ENCODE data around the gene PFKL. TPM values are rescaled to one million over a fixed set of nuclear protein-coding genes. Genes with fewer than 3 reads are reported as not detected.
"Not testable (repeated sequence)": the region's sequence is repeated elsewhere in the genome, so short reads cannot be mapped to it uniquely, and the experiment has no call there.

Gene PFKL
- total RNA-seq, 5 donors from 2014 or later (not counting 1 experiment from before 2014, with no cell fraction given): 125 to 200 (median 162) TPM

DNA sequence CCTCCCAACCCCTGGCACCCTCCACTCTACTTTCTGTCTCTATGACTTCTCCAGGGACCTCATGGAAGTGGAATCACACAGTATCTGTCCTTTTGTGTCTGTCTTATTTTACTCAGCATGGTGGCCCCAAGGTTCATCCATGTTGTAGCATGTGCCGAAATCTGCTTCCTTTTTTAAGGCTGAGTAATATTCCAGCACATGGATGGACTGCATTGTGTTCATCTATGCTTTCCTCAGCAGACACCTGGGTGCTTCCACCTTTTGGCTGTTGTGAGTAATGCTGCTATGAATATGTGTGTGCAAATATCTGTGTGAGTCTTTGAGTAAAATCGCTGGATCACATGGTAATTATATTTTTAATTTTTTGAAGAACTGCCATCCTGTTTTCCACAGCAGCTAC lies 1.6 kb upstream of the PFKL start:
- H3K9me3 ChIP-seq: no peaks in the 10 kb centered on the region
- H3K9me3 Mint-ChIP-seq: no peaks in the 10 kb centered on the region
- H3K27me3 Mint-ChIP-seq: no peaks in the 10 kb centered on the region
- no peaks in the 10 kb centered on the region for H3K36me3 ChIP-seq (ENCODE audit: control insufficient read depth in 2 of 2, extremely low read depth in 1 of 2, insufficient read depth in 1 of 2, low read length in 1 of 2)
- peak overlapping the region; percentile 67 to 74 for H3K27ac Mint-ChIP-seq
- peaks cover 52 to 62% (median 53%) of the 10 kb centered on the region in 3 donors for H3K4me1 Mint-ChIP-seq
- H3K4me1 ChIP-seq (ENCODE audit: control insufficient read depth in 1 of 2, extremely low read depth in 1 of 2, insufficient read depth in 2 of 2, low read length in 2 of 2): peaks cover 11 to 84% of the 10 kb centered on the region in 2 experiments
- peak overlapping the region; percentile 31 to 81 (median 51) for H3K4me3 Mint-ChIP-seq
- peak in 1 of 35 experiments; percentile 41 for DNase-seq
- ChIA-PET CTCF (interaction anchor here (0.7 kb wide), 3 partner anchors 10 to 220 kb away, joined by 3 read pairs; no protein-coding TSS in a partner anchor), POLR2A (no interaction called here)
- H3K27ac ChIP-seq (ENCODE audit: low read length): peak overlapping the region; percentile 44
- no peak overlapping the region for H3K4me3 ChIP-seq (ENCODE audit: control insufficient read depth in 1 of 2, extremely low read depth in 1 of 2, low read length in 1 of 2)
- WGBS (ENCODE audit: insufficient coverage): 100% methylated on average over 1 of the region's 2 CpGs
- no peaks in the 10 kb centered on the region for H3K27me3 ChIP-seq (replicated peaks in 1 of 2; ENCODE audit: control insufficient read depth in 2 of 2, extremely low read depth in 1 of 2, insufficient read depth in 2 of 2, low read length in 1 of 2)
- no peak for ATAC-seq (replicated peaks in 1 of 4)
- no peaks in the 10 kb centered on the region for H3K36me3 Mint-ChIP-seq

DNA sequence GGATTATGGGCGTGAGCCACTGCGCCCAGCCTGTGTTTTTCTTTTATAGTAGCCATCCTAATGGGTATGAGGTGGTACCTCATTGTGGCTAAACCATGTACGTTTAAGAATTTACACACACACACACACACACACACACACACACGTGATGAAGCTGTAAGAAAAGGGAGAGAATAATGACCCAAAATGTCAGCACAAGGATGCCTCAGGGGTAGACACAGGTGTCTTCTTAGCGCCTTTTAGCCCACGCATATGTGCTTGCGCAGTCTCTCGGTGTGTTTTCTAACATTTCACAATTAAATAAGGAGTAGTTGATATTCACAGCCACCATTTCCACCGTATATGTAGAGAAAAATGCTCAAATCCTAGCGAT lies 782 bp upstream of the PFKL start:
- H3K27ac Mint-ChIP-seq: peak overlapping the region; percentile 92 to 94

DNA sequence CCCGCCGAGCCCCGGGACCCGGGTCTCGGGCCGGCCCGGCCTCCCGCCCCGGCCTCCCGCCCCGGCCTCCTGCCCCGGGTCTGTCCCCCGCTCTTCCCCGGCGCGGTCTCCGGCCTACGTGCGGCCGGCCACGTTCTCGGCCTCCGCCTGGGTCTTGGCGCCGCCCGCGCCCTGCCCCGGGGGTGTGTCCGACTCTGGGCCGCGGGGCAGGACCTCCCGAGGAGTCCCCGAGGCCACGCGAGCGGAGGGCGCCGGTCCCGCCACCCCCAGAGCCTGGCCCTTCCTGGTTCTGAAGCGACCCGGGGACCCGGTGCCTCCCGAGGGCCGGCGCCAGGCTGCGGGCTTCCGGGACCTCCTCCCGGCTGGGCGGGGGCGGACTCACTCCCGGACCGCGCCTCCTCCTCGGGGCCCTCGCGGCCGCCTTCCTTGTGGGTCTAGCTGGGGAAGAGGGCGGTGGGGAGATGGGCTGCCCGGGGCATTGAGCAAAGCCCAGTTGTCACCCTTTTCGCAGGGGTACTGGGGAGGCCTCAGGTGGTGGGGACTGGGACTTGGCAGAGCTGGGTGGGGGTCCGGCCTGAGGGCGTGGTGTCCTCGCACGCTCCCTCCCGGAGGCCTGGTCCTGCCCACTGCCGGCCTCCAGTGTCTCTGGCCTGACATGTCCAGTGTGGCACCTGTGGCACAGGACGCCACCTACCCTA lies 558 bp downstream of the PFKL start:
- no peaks in the 10 kb centered on the region for H3K36me3 Mint-ChIP-seq
- peaks cover 15 to 82% of the 10 kb centered on the region in 2 experiments for H3K4me1 ChIP-seq (ENCODE audit: control insufficient read depth in 1 of 2, extremely low read depth in 1 of 2, insufficient read depth in 2 of 2, low read length in 2 of 2)

More for the DNA sequence above, 782 bp upstream of the PFKL start:
- H3K36me3 ChIP-seq (ENCODE audit: control insufficient read depth in 2 of 2, extremely low read depth in 1 of 2, insufficient read depth in 1 of 2, low read length in 1 of 2): no peaks in the 10 kb centered on the region
- CTCF ChIA-PET: no interaction called here
- H3K27ac ChIP-seq (ENCODE audit: low read length): peak overlapping the region; percentile 55
- peaks cover 15 to 84% of the 10 kb centered on the region in 2 experiments for H3K4me1 ChIP-seq (ENCODE audit: control insufficient read depth in 1 of 2, extremely low read depth in 1 of 2, insufficient read depth in 2 of 2, low read length in 2 of 2)
- POLR2A ChIA-PET: no interaction called here
- peak in 1 of 35 experiments; percentile 16 for DNase-seq
- Mint-ChIP-seq H3K36me3 (no peaks in the 10 kb centered on the region), H3K9me3 (no peaks in the 10 kb centered on the region), H3K27me3 (no peaks in the 10 kb centered on the region), H3K4me1 (peaks cover 56 to 68% (median 60%) of the 10 kb centered on the region in 3 donors), H3K4me3 (peak overlapping the region; percentile 81 to 90 (median 85))
- ATAC-seq (replicated peaks in 1 of 4): peak in 1 of 4 experiments; percentile 1
- H3K27me3 ChIP-seq (replicated peaks in 1 of 2; ENCODE audit: control insufficient read depth in 2 of 2, extremely low read depth in 1 of 2, insufficient read depth in 2 of 2, low read length in 1 of 2): no peaks in the 10 kb centered on the region
- peak overlapping the region; percentile 43 to 74 for H3K4me3 ChIP-seq (ENCODE audit: control insufficient read depth in 1 of 2, extremely low read depth in 1 of 2, low read length in 1 of 2)
- WGBS (ENCODE audit: insufficient coverage): no CpG with 5 or more reads among the region's 10 CpGs
- H3K9me3 ChIP-seq: no peaks in the 10 kb centered on the region

DNA sequence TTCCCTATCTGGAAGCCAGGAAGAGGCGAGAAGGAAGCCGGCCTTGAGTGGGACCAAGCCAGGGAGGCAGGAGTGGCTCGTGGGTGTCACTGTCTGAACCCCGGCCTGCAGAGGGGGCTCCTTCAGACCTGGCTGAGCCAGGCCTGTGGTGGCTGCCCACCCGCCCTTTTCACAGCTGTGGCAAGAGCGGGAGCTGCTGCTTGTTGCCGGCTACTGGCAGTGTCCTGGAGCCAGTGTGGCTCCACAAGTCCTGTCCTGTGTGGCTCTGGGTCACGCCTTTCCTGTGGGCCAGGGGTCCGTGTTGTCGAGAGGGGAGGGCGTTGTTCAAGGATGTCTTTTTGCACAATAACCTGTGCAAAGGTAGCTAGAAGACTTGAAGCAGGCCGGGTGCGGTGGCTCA lies 1.3 kb downstream of the PFKL start:
- DNase-seq (no peak), ATAC-seq (replicated peaks in 1 of 4) (no peak)
- Mint-ChIP-seq H3K36me3 (no peaks in the 10 kb centered on the region), H3K4me1 (peaks cover 56 to 64% (median 58%) of the 10 kb centered on the region in 3 donors), H3K4me3 (peak overlapping the region; percentile 72 to 83 (median 82)), H3K9me3 (no peaks in the 10 kb centered on the region), H3K27me3 (no peaks in the 10 kb centered on the region), H3K27ac (peak overlapping the region; percentile 65 to 66)
- WGBS (ENCODE audit: insufficient coverage): 79% methylated on average over 6 of the region's 13 CpGs
- Histone ChIP-seq H3K4me1 (ENCODE audit: control insufficient read depth in 1 of 2, extremely low read depth in 1 of 2, insufficient read depth in 2 of 2, low read length in 2 of 2) (peaks cover 15 to 74% of the 10 kb centered on the region in 2 experiments), H3K27me3 (replicated peaks in 1 of 2; ENCODE audit: control insufficient read depth in 2 of 2, extremely low read depth in 1 of 2, insufficient read depth in 2 of 2, low read length in 1 of 2) (no peaks in the 10 kb centered on the region), H3K4me3 (ENCODE audit: control insufficient read depth in 1 of 2, extremely low read depth in 1 of 2, low read length in 1 of 2) (peak overlapping the region; percentile 55 to 59), H3K27ac (ENCODE audit: low read length) (peak overlapping the region; percentile 41), H3K9me3 (no peaks in the 10 kb centered on the region), H3K36me3 (ENCODE audit: control insufficient read depth in 2 of 2, extremely low read depth in 1 of 2, insufficient read depth in 1 of 2, low read length in 1 of 2) (no peaks in the 10 kb centered on the region)
- ChIA-PET POLR2A (no interaction called here), CTCF (no interaction called here)

More for the DNA sequence above, 558 bp downstream of the PFKL start:
- Mint-ChIP-seq H3K27me3 (no peaks in the 10 kb centered on the region), H3K4me3 (peak overlapping the region; percentile 72 to 83 (median 82)), H3K27ac (peak overlapping the region; percentile 65 to 66), H3K9me3 (no peaks in the 10 kb centered on the region), H3K4me1 (peaks cover 59 to 67% (median 60%) of the 10 kb centered on the region in 3 donors)
- Histone ChIP-seq H3K9me3 (no peaks in the 10 kb centered on the region), H3K27ac (ENCODE audit: low read length) (peak overlapping the region; percentile 41), H3K27me3 (replicated peaks in 1 of 2; ENCODE audit: control insufficient read depth in 2 of 2, extremely low read depth in 1 of 2, insufficient read depth in 2 of 2, low read length in 1 of 2) (no peaks in the 10 kb centered on the region), H3K4me3 (ENCODE audit: control insufficient read depth in 1 of 2, extremely low read depth in 1 of 2, low read length in 1 of 2) (peak overlapping the region; percentile 55 to 59), H3K36me3 (ENCODE audit: control insufficient read depth in 2 of 2, extremely low read depth in 1 of 2, insufficient read depth in 1 of 2, low read length in 1 of 2) (no peaks in the 10 kb centered on the region)
- ChIA-PET CTCF (no interaction called here), POLR2A (no interaction called here)
- DNase-seq: peak in 31 of 35 experiments; percentile 13 to 65 (median 36)
- 0% methylated on average over 48 of the region's 67 CpGs for WGBS (ENCODE audit: insufficient coverage)
- peak; percentile 42 to 69 (median 66) for ATAC-seq (replicated peaks in 1 of 4)

DNA sequence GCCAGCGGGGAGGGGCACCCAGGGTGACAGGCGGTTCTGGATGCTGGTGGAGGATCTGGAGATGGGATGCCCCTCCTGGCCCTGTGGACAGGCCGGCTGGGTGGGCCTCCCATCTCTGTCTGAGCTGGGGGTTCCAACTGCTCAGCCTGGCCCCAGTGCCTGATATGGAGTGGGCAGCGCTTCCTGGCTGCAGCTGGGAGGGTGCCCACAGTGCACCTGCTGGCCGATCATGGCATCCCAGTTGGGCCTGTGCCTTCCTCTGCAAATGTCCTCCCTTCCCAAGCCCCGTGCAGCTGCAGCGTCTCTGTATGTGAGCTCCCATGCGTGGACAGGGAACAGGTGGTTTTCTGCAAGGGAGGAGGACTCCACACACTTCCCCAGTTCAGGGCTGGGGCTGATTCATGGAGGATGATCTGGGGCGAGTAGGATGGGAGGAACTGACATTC lies 2.1 kb downstream of the PFKL start:
- Mint-ChIP-seq H3K27me3 (no peaks in the 10 kb centered on the region), H3K4me3 (peak overlapping the region; percentile 41 to 83 (median 61)), H3K9me3 (no peaks in the 10 kb centered on the region), H3K4me1 (peaks cover 56 to 66% (median 58%) of the 10 kb centered on the region in 3 donors), H3K27ac (peak overlapping the region; percentile 64 to 72), H3K36me3 (no peaks in the 10 kb centered on the region)
- DNase-seq (no peak), ATAC-seq (replicated peaks in 1 of 4) (no peak)
- POLR2A ChIA-PET: no interaction called here
- 95% methylated on average over 6 of the region's 9 CpGs for WGBS (ENCODE audit: insufficient coverage)
- Histone ChIP-seq H3K36me3 (ENCODE audit: control insufficient read depth in 2 of 2, extremely low read depth in 1 of 2, insufficient read depth in 1 of 2, low read length in 1 of 2) (peaks cover 2 to 8% of the 10 kb centered on the region in 2 donors), H3K4me1 (ENCODE audit: control insufficient read depth in 1 of 2, extremely low read depth in 1 of 2, insufficient read depth in 2 of 2, low read length in 2 of 2) (peaks cover 15 to 69% of the 10 kb centered on the region in 2 experiments), H3K4me3 (ENCODE audit: control insufficient read depth in 1 of 2, extremely low read depth in 1 of 2, low read length in 1 of 2) (no peak overlapping the region), H3K27me3 (replicated peaks in 1 of 2; ENCODE audit: control insufficient read depth in 2 of 2, extremely low read depth in 1 of 2, insufficient read depth in 2 of 2, low read length in 1 of 2) (no peaks in the 10 kb centered on the region), H3K27ac (ENCODE audit: low read length) (no peak overlapping the region), H3K9me3 (no peaks in the 10 kb centered on the region)
- CTCF ChIA-PET: no interaction called here

DNA sequence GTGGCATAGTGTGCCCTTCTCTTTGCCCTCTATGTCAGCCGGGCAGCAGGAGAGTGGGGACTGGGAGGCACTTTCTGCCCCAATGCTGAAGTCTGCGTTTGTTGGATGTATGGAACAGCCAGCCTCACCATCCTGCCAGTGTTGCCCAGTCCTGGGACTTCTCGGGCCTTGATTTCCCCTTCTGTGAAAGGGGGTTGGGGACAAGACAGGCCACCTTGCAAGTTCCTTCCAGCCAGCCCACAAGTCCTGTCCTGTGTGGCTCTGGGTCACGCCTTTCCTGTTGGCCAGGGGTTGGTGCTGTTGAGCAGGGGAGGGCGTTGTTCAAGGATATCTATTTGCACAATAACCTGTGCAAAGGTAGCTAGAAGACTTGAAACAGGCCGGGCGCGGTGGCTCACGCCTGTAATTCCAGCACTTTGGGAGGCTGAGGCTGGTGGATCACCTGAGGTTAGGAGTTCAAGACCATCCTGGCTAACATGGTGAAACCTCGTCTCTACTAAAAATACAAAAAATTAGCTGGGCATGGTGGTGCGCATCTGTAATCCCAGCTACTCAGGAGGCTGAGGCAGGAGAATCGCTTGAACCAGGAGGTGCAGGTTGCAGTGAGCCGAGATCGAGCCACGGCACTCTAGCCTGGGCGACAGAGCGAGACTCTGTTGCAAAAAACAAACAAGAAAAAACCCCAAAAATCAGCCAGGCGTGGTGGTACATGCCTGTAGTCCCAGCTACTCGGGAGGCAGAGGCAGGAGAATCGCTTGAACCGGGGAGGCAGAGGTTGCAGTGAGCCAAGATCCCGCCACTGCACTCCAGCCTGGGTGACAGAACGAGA lies 2.9 kb downstream of the PFKL start:
- CTCF ChIA-PET: interaction anchor here in 1 of 2 donors (0.9 kb wide), 1 partner anchor 219 kb away, joined by 3 read pairs; no protein-coding TSS in a partner anchor
- Histone ChIP-seq H3K36me3 (ENCODE audit: control insufficient read depth in 2 of 2, extremely low read depth in 1 of 2, insufficient read depth in 1 of 2, low read length in 1 of 2) (peaks cover 4 to 16% of the 10 kb centered on the region in 2 donors), H3K4me1 (ENCODE audit: control insufficient read depth in 1 of 2, extremely low read depth in 1 of 2, insufficient read depth in 2 of 2, low read length in 2 of 2) (peaks cover 15 to 61% of the 10 kb centered on the region in 2 experiments)
- peak overlapping the region; percentile 64 to 72 for H3K27ac Mint-ChIP-seq
- H3K27ac ChIP-seq (ENCODE audit: low read length); DNase-seq; H3K9me3 Mint-ChIP-seq; H3K9me3 ChIP-seq; ATAC-seq (replicated peaks in 1 of 4); H3K36me3 Mint-ChIP-seq; H3K27me3 Mint-ChIP-seq; POLR2A ChIA-PET; H3K4me3 ChIP-seq (ENCODE audit: control insufficient read depth in 1 of 2, extremely low read depth in 1 of 2, low read length in 1 of 2); H3K27me3 ChIP-seq (replicated peaks in 1 of 2; ENCODE audit: control insufficient read depth in 2 of 2, extremely low read depth in 1 of 2, insufficient read depth in 2 of 2, low read length in 1 of 2): not testable (repeated sequence)
- peaks cover 50 to 63% (median 55%) of the 10 kb centered on the region in 3 donors for H3K4me1 Mint-ChIP-seq
- H3K4me3 Mint-ChIP-seq: peak overlapping the region; percentile 41 to 83 (median 61)
- WGBS (ENCODE audit: insufficient coverage): 92% methylated on average over 9 of the region's 23 CpGs
